Measurements from ENCODE around the gene DNM3.

DNM3 gene

DNA sequence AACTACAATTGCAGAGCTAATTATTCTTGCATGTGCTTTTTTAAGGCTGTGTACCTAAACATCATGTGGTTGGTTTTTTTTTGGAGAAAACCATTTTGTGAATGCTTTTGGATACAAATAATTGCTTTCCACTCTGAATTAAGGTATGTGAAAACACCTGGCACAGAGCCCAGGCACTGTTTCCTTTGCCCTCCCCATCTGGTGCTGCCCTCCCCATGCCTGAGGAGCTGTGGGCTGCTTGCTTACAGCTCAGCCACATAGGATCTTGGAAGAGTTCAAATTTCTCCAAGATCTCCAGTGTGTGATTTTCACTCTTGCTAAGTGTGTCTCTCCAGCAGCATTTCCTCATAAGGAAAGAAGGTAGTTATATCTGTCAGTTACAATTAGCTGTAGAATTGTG, 27.8 kb downstream of the DNM3 start:
- DNase-seq (ENCODE audit: low read depth) = no peak

DNA sequence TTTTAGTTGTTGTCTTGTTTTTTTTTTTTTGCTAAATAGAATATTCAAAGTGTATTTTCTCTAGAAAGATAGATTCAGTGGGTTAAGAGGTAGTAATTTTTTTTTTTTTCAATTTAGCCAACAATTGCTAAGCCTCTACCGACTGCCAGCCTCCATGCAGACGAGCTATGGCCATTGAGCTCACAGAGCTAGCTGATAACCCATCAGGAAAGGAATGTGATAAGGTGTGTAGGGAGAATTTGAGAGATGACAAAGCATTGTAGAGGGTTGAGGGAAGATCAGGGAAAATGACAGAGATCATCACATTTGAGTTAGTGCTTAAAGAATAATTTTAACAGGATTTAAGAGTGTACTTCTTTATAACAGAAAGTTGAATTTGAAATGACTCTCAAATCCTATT, 30.6 kb downstream of the DNM3 start:
- DNase-seq (ENCODE audit: low read depth) = no peak

DNA sequence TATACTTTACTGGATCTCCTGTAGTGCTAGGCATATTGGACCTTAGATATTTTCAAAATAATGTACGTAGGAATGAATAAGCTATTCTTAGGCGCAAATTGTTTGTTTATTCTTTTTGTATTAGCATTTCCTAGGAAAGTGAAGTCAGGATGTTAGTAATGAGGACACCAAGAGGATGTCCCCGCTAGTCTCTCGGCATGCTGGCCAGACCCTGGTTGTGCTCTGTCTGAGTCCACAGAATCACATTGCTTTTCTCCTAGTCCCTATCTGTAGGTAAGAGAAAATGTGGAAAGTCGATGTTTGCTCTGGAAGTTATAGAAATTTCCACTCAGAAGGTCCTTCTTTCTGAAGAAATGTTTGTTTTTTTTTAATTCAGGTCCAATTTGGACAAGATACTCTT, 31.1 kb downstream of the DNM3 start:
- no peak for DNase-seq (ENCODE audit: low read depth)

DNA sequence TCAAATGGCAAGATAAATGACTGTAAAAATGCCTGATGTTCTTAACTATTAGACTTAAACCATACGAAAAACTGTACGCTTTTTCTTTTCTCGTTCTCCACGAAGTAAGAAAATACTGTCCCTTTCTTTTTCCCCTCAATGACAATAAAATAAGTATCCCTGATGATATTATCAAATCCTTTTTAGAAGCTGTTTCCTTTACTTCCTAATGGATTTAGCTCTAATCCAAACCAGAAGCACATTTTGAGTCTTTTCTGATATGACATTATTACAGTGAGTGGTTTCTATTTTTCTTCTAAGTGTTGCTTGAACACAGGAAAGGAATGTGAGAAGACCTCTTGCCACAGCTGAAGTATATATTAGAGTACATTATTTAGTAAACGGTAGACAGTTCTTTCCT, 32.4 kb downstream of the DNM3 start:
- no peak for DNase-seq (ENCODE audit: low read depth)

DNA sequence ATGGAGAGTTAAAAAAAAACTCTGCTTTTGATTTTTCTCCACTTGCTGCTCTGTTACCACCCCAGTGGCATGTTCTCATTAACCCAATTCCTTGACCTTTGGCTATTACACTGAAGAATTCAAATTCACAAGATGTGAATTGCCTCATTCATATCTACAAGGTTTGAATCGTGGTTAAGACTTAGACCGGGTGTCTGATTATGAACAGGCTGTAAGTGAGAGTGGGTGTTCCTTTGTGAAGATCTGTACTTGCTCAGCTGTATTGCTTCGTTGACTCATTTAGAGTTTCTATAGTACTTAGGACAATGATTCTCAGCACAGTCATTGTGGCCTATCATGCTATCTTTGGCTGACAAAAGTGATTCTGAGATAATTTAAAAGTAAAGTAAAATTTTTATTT, 36.4 kb downstream of the DNM3 start:
- no peak for DNase-seq (ENCODE audit: low read depth)

DNA sequence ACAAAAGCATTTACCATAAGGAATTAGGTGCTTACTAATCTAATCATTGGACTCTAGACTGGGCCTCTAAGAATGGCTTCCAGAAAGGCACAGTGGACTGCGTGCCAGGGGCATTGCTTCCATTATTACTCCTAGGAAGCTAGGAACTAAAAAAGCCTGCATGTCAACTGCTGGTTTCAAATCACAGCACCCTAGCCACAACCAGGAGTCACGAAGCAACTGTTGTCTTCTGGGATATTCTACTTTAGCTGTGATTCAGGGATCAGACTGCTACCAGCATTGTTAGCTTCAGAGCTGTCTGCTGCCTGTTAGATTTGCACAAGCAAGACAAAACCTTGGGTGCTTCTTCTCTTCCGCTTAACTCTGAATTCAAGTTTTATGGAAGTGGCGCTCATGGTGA, 38.3 kb downstream of the DNM3 start:
- DNase-seq (ENCODE audit: low read depth) = no peak

DNA sequence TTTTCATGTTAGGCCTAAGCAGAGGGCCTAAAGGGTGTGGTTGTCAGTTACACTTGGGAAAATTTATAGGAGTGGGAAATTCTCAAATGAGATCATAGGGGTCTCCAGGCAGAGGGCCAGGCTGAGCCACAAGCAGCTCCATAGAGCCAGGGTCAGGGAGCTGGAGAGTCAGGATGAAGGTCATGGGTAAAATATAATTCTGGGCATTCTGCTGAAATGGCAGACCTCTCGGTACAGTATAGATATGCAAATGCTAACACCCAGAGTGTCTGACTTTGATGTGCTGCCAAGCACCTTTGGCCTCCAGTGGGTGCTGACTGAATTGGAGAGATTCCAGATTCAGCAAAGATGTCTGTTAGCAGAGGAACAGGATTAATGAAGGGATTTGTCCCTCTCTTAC, 40.1 kb downstream of the DNM3 start:
- no peak for DNase-seq (ENCODE audit: low read depth)

DNA sequence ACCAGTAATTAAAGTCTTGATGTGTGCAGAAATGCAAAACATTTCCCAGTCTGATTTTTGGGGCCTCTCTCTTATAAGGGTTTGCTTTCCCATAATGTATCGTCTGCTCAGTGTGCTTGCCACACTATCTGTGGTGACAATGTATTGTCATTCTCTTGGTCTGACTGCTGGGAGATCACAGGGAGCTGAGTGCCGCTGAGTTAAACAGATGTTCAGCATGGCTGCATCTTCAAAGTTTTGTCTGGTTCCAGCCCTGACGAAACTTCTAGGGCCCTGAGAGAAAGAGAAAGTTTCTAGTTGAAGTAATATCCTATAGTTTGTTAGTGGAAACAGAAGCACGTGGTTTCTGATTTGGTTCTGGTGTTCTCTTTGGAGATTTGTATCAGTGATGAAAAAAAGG, 42.6 kb downstream of the DNM3 start:
- no peak for DNase-seq (ENCODE audit: low read depth)

DNA sequence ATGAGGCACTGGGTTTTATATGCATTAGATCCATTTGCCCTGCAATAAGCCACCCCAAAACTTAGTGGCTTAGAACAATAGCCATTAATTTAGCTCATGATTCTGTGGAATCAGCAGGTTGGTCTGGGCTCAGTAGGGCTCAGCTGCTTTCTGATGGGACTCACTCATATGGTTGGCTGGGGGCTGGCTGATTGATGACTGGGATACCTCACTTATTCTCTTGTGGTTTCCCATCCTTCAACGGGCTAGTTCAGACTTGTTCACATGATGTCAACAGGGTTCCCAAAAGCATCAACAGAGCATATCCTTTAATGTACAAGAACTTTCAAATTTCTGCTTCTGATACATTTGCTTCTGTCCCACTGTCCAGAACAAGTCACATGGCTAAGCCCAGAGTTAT, 43.2 kb downstream of the DNM3 start:
- DNase-seq (ENCODE audit: low read depth) = no peak

DNA sequence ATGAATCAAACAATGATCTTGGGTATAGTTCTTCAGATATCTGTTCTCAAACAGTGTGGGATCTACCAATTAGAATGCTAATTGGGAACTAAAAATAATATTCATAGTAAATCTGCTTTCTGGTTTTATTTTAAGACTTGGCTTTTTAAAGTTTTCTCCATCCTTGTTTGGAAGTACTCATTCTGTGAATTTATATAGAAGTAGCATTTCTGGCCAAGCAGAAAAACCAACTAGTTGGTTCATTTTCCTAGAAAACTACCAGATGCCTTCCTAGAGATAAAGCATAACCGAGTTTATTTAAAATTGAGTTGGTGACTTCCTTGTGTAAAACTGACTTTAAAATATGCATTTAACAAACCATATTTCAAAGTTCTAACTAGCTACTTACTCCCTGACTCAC, 48.8 kb downstream of the DNM3 start:
- DNase-seq (ENCODE audit: low read depth) = no peak

DNA sequence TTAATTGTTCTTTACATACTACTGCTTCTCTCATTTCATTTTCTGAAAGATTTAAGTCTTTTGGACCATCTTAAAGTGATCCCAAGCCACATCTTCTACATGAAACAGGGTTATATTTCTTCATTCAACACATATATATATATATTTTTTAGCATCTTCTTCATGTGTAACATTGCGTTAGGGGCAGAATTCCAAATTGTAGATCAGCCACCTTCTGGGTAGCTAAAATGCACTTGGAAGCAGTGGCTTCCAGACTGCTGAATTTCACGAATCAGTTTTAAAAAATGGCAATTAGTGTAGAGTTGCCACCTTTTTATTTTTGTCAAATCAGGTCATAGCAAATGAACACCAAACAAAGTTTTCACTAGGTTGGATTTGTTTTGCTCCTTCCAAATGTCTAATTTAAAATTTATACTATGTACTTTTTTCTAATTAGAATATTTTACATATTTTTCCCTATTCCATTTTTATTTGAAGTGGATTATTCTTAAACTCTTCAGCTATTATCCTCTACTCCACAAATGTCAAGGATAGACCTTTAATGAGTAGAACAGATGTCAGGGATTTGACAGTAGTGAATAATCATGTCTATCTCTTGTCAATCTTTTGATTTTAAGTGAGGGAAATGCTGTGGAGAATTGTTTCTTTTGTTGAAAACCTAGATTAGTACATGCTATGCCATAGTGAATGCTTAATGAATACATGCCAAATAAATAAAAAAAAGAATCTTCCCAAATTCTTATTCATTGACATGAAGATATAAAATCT, 55.8 kb downstream of the DNM3 start:
- no peak for DNase-seq (ENCODE audit: low read depth)

DNA sequence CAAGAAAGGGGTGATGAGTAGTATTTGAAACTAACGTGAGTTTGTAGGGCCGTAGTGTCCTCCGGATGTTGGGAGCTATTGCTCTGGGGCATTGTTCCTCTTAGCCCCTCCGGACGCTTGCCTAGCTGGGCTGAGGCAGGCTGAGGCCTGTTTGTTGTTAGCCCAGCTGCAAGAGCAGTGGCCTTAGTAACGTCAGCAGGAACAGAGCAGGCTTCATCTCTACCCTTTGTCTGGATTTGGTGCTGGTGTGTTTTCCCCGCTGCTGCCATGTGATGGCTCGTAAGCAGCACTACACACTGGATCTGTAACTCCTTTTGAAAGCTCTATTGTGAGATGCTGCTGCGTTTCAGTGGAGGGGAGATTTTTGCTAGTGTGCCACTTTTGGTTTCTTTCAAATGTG, 57.6 kb downstream of the DNM3 start:
- no peak for DNase-seq (ENCODE audit: low read depth)

DNA sequence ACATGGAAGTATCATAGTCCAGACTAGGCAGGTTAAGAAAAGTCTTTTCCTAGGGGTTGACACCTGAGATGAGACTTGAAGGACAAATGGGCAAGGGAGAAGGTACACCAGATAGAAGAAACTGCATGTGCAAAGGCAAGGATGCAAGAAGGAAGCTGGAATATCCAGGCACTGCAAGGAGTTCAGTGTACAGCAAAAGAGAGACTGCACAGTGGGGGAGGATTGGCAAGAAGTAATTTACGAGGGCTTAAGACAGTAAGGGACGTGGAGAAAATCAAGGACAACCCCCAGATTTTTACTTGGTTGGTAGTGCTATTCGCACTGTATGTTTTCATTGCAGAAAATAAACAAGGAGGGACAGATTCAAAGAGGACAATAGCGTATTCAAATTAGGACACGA, 58.5 kb downstream of the DNM3 start:
- DNase-seq (ENCODE audit: low read depth) = no peak

DNA sequence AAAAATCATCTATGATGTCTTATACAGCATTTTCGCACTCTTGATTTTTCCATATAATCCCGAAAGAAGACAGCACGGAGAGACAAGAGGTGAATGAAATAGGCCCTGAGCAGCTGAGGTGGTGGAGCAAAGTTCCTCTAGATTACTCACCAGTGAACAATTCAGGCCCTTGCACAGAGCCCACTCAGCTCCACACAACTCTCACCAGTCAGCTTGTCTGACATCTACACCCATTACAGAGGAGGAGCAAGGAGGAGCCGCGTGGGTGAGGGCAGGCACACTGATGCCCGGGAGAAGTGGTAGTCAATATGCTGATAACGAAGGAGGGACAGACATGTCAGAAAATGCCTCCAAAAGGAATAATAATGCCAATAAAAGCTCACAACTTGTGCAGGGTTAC, 59.9 kb downstream of the DNM3 start:
- DNase-seq (ENCODE audit: low read depth) = no peak

DNA sequence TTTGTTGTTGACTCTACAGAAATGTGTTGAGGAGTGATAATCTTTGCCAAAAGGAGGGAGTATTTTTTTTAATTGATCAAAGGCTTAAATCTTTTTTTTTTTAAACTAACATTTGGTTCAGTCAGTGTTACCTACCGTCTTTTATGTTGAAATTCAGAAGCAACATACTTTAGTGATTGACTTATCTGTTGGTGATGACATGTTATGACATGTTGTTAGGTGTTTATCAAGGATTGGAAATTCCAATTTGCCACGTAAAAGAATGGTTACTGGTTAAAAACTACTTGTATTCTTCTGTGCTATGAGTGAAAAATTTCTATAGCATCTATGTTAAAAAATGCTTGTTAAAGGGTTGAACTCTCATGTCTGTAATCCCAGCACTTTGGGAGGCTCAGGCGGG, 61.2 kb downstream of the DNM3 start:
- no peak for DNase-seq (ENCODE audit: low read depth)

DNA sequence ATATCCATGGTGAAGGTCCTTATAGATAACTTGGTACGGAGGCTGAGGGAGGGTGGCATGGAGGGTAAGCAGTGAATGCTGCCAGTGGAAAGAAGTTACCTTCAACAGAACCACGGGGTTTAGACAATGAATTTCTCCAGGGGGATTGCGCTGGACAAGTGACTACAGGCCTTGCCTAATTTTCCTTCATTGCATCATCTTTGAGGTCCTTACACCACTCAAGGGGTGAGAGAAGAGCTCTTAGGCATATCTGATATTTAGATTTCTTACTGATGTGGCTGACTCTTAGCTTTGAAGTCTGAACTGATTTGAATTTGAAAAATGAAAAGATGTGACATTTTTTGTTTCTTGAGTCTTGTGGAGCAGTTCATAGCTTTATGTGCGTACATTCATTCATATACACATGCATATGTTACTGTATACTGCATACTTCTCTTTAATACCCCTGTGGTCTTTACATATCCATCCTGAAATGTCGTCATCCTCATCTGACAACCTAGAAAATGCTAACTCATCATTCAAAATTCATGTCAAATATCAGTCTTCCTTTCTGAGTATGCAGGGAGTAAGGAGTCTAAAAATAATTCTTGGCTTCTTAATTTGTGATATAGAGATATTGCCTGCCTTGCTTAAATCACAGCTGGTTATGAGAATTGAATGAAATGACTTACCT, 63.6 kb downstream of the DNM3 start:
- no peak for DNase-seq (ENCODE audit: low read depth)

DNA sequence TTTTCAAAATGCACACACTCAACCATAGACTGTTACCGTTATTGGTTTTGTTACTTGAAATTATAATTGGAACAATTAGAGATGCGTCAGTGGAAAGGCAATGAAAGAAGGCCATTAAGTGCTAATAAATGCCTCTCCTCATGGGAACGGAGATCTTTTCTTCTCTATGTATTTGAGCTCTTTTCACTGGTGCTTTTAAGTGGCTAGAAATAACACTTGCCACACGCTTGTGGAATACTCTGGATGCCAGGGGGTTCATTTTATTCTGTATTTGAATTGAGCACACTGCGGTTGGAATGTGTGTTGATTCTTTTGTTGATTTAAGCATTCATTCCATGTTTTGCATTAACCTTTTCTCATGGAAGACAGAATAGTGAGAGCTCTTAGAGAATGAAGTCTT, 68.4 kb downstream of the DNM3 start:
- DNase-seq (ENCODE audit: low read depth) = no peak

DNA sequence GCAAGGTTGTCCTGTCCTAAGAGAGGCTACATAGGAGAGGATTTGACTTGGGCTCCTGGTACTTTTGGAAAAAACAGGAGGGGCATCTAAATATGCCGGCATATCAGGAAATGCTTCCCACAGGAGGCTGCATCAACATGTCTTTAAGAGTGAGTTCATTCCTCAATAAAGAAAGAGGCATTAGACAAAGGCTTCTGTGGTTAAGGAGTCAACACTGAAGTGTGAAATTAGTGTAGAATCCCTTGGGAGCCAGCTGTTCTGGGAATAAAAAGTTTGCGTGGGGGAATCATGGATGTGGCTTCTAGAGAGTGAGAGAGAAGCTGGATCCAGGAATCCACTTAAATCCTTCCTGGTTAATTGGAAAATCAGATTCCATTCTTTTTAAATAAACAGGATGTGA, 69.5 kb downstream of the DNM3 start:
- no peak for DNase-seq (ENCODE audit: low read depth)

DNA sequence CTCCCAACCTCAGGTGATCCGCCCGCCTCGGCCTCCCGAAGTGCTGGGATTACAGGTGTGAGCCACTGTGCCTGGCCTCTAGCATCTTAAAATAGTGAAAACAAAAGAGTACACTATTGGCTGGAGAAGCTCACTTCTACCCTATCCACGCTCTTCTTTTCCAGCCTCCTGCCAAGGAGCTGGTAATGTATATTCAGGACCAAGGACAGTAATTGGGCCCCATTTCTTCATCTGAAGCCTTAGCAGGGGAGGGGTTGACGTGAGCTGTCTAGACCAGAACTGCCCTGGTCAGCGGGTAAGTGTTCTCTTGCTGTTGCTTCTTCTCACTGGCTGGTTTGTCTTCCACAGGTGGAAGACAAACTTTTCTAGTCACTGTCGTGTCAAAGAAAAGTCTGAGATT, 70.2 kb downstream of the DNM3 start:
- DNase-seq (ENCODE audit: low read depth) = no peak

DNA sequence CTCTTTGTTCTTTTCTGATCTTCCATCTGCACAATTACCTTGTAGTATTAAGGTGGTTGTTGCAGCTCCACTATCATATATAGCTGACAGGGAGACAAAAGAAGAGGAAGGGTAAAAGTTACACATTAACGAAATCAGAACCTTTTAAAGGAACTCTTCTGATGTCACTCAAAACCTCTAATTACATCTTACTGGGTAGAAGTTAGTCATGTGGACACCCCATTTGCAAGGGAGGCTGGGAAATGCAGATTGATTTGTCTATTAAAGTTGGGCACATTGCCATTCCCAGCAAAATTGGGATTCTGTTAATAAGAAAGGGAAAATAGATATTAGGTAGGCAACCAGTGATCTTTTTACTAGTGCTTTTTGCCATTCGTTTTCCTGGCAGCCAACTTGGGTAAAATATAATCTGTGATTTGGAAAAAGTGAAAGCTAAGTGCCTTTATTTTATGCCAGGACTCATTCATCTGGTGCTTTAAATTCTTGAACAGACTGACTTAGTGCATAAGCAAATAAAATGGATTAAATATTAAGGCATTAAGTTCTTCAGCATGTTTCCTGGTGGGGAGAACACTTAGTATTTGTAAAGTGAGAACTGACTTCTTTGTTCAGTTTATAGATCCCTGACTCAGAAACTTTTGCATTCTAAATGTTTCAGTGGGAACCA, 71.3 kb downstream of the DNM3 start:
- DNase-seq (ENCODE audit: low read depth) = no peak

DNA sequence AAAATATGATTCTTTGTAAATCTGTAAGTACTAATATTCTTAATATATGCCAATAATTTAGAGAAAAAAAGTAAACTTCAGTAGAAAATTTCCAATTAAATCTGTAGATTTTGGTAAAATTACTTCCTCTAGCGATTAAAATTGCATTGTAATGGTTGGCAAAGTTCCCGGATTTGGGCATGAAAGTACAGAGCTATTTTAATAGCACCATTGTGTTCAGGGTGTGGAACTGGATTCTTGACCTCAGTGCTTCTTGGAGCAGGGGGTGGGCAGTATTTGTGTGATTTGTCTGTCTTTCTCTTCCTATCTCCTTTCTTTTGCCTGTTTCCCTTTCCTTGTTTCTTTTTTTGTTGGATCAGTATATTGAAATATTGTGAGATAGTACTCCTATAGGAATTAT, 72.1 kb downstream of the DNM3 start:
- DNase-seq (ENCODE audit: low read depth) = no peak

DNA sequence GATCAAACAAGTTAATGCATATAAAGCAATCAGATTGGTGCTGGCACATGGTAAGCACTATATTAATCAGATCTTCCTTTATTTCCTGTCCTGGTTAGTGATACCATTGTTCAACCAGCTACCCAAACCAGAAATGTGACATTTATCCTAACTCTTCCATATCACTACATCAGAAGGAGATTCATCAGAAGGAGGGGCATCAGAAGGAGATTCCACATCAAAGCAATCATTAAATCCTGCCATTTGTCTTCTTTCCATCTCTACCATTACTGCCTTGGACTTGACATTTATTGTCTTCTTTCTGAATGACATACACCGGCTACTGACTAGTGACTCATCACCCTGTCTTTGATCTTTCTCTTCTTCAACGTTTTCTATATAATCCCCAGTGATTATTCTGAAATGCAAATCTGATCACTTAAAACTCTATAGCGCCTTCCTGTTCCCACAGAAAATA, 75.0 kb downstream of the DNM3 start:
- DNase-seq (ENCODE audit: low read depth) = no peak

DNA sequence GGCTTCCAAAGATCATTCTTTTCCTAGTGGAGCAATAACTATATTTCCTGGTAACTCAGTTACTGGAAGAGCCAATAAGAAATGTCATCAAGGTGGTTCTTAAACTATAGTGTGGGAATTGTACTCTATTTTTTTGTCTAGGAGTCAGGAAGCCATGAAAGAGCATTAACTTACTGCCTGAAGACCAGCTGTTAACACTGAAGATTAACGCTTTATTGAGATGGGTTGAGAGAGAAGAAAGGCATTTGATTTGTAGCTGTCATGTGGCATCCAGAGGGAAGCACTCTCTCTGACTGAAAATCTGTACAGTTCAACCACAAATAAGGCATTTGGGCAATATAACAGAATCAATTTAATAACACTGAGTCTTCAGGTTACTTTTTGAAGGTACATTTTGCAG, 76.0 kb downstream of the DNM3 start:
- DNase-seq (ENCODE audit: low read depth) = no peak
